PC-9 (cell line): ENCODE measurements around the gene PCK2. TPM values are rescaled to one million over a fixed set of nuclear protein-coding genes. Genes with fewer than 3 reads are reported as not detected.

Experiments
- BruUV-seq: library from RNA; stranded (reverse); fragments of 400-500 nt; replicated peaks from 2 replicates; lab custom pipeline; 2021; lab: Mats Ljungman, UMichigan
- CTCF ChIA-PET: fragments of 300-600 bp; sonication (Branson Sonifier 250); formaldehyde crosslinking; loops from one replicate; lab custom pipeline; 2022; ENCODE audit warnings: antibody characterized with exemption; lab: Charles Lee
- POLR2A ChIA-PET: fragments of 300-600 bp; sonication (Branson Sonifier 250); formaldehyde crosslinking; loops from one replicate; lab custom pipeline; 2022; ENCODE audit warnings: antibody characterized with exemption; ENCODE audit not compliant: unreplicated experiment; lab: Charles Lee
- DNase-seq, 2 experiments: peaks; one replicate each; pipeline versions ENCODE4 v3.0.0 to v3.0.0-alpha.2; 2015 to 2022; ENCODE audit warnings: mixed read lengths in 1 of 2
- H2AFZ ChIP-seq: fragments of 200-600 bp; sonication (generic); 2 replicates; pipeline ENCODE4 v1.8.1; 2017; ENCODE audit warnings: antibody characterized with exemption
- H3F3A ChIP-seq: fragments of 200-600 bp; sonication (generic); 2 replicates; pipeline ENCODE4 v1.8.1; 2017; ENCODE audit warnings: antibody characterized with exemption, mild to moderate bottlenecking, low read depth; ENCODE audit not compliant: insufficient read depth
- H3K27ac ChIP-seq: fragments of 200-600 bp; sonication (generic); 2 replicates; pipeline ENCODE4 v1.6.1; 2016; ENCODE audit warnings: mixed run types
- H3K27me3 ChIP-seq: fragments of 200-600 bp; sonication (generic); 2 replicates; pipeline ENCODE4 v1.6.1; 2016; ENCODE audit warnings: low read depth, mixed run types; ENCODE audit not compliant: insufficient read depth
- H3K36me3 ChIP-seq: fragments of 200-600 bp; sonication (generic); 2 replicates; pipeline ENCODE4 v1.6.1; 2016; ENCODE audit warnings: low read depth, mixed run types
- H3K4me1 ChIP-seq: fragments of 200-600 bp; sonication (generic); replicated peaks from 2 replicates; pipeline ENCODE4 v1.6.1; 2016; ENCODE audit warnings: mixed run types; ENCODE audit not compliant: insufficient read depth
- H3K4me2 ChIP-seq: fragments of 200-600 bp; sonication (generic); 2 replicates; pipeline ENCODE4 v1.6.1; 2017; ENCODE audit warnings: mixed run types
- H3K4me3 ChIP-seq: fragments of 200-600 bp; sonication (generic); 2 replicates; pipeline ENCODE4 v1.6.1; 2016; ENCODE audit warnings: mixed run types
- H3K79me2 ChIP-seq: fragments of 200-600 bp; sonication (generic); 2 replicates; pipeline ENCODE4 v1.6.1; 2017; ENCODE audit warnings: low read depth, mixed run types
- H3K9me2 ChIP-seq: fragments of 200-600 bp; sonication (generic); 2 replicates; pipeline ENCODE4 v1.8.1; 2017; ENCODE audit warnings: mild to moderate bottlenecking; ENCODE audit not compliant: insufficient read depth
- H3K9me3 ChIP-seq: fragments of 200-600 bp; sonication (generic); 2 replicates; pipeline ENCODE4 v1.8.1; 2016; ENCODE audit warnings: low read depth; ENCODE audit not compliant: insufficient read depth
- H4K20me1 ChIP-seq: fragments of 200-600 bp; sonication (generic); 2 replicates; pipeline ENCODE4 v1.8.1; 2017; ENCODE audit not compliant: insufficient read depth
- CTCF ChIP-seq: fragments of 200-600 bp; sonication (generic); conservative IDR thresholded peaks from 2 replicates; pipeline ENCODE4 v1.6.1; 2017; ENCODE audit warnings: mixed run types, antibody characterized with exemption, mild to moderate bottlenecking, moderate library complexity
- EZH2 ChIP-seq: fragments of 200-600 bp; sonication (generic); IDR thresholded peaks from 2 replicates; pipeline ENCODE4 v1.8.0; 2017; ENCODE audit warnings: antibody characterized with exemption, low read depth
- intact Hi-C: fragments of 100-400 bp; cut with micrococcal nuclease; formaldehyde crosslinking; loops from one replicate; pipeline ENCODE4 v1.10.0; 2022; ENCODE audit not compliant: unreplicated experiment
- total RNA-seq: library from RNA; stranded (reverse); gene quantifications from 2 replicates; pipeline ENCODE4 v1.2.3, GENCODE V29; 2021

Gene PCK2
- total RNA-seq, 1 experiment from 2014 or later, result 77.4 TPM

- no peaks in the 10 kb centered on the region for H3K27me3 ChIP-seq
- H3K27ac ChIP-seq, result no peak overlapping the region
- no peak overlapping the region for H2AFZ ChIP-seq
- H3K4me3 ChIP-seq, result no peak overlapping the region
- H3K79me2 ChIP-seq, result peaks cover 7% of the 10 kb centered on the region
- no peaks in the 10 kb centered on the region for H3K9me3 ChIP-seq
- no peak for DNase-seq
- BruUV-seq, result no TSS peak
- H4K20me1 ChIP-seq, result no peaks in the 10 kb centered on the region
- no peaks in the 10 kb centered on the region for H3F3A ChIP-seq
- no peaks in the 10 kb centered on the region for H3K9me2 ChIP-seq
- TF ChIP-seq EZH2, result no peak
- H3K4me2 ChIP-seq, result no peak overlapping the region
- intact Hi-C loops, result no loop called here
- POLR2A ChIA-PET, result no interaction called here
- peaks cover 8% of the 10 kb centered on the region; the same call in 1 of the 2 replicates for H3K36me3 ChIP-seq
- H3K4me1 ChIP-seq, result peaks cover 5% of the 10 kb centered on the region
- CTCF ChIA-PET, result no interaction called here
Observed at GRCh38 chr14:24121210-24121609, 27.1 kb downstream of the PCK2 start.

GRCh38 chr14:24122416-24122815 lies 28.3 kb downstream of the PCK2 start:
- Histone ChIP-seq H3K4me2 (no peak overlapping the region), H3K4me3 (no peak overlapping the region), H3K27me3 (no peaks in the 10 kb centered on the region), H3F3A (no peaks in the 10 kb centered on the region), H3K79me2 (no peaks in the 10 kb centered on the region), H3K9me2 (no peaks in the 10 kb centered on the region), H3K4me1 (no peaks in the 10 kb centered on the region), H3K9me3 (no peaks in the 10 kb centered on the region), H2AFZ (no peak overlapping the region), H4K20me1 (no peaks in the 10 kb centered on the region), H3K36me3 (0 out of 2 replicates have a peak, but pooled peaks cover 3% of the 10 kb centered on the region), H3K27ac (no peak overlapping the region)
- POLR2A ChIA-PET, result no interaction called here
- intact Hi-C loops, result no loop called here
- no TSS peak for BruUV-seq
- CTCF ChIA-PET, result no interaction called here
- no peak for TF ChIP-seq EZH2
- TF ChIP-seq CTCF, result no peak
- no peak for DNase-seq

- Histone ChIP-seq H3K79me2 (no peaks in the 10 kb centered on the region), H4K20me1 (no peaks in the 10 kb centered on the region), H3K27ac (no peak overlapping the region), H3K27me3 (no peaks in the 10 kb centered on the region), H3K4me1 (no peaks in the 10 kb centered on the region), H3K4me3 (no peak overlapping the region), H3F3A (no peaks in the 10 kb centered on the region), H2AFZ (no peak overlapping the region), H3K36me3 (no peaks in the 10 kb centered on the region), H3K9me2 (no peaks in the 10 kb centered on the region), H3K4me2 (no peak overlapping the region), H3K9me3 (no peaks in the 10 kb centered on the region)
- no TSS peak for BruUV-seq
- intact Hi-C loops, result no loop called here
- DNase-seq, result no peak
- POLR2A ChIA-PET, result no interaction called here
- TF ChIP-seq CTCF (no peak), EZH2 (no peak)
- CTCF ChIA-PET, result no interaction called here
Observed at GRCh38 chr14:24122898-24123297, 28.8 kb downstream of the PCK2 start.
